ENCODE results near the gene SLC13A5. TPM values are rescaled to one million over a fixed set of nuclear protein-coding genes. Genes with fewer than 3 reads are reported as not detected.

The SLC13A5 gene
- total and polyA plus RNA-seq, 9 of the 15 experiments (the other 6 are each of a cell fraction or from before 2014, with no cell fraction given), result 0.04 TPM; not detected in 8

GRCh38 chr17:6756425-6757031 lies 43.4 kb upstream of the SLC13A5 start:
- ChIA-PET CTCF (ENCODE audit: low intra/inter-chr PET ratio) (no interaction called here), POLR2A (no interaction called here)
- Histone ChIP-seq H3K36me3 (ENCODE audit: control insufficient read depth, insufficient read depth, low read length) (no peaks in the 10 kb centered on the region), H2AFZ (ENCODE audit: low read depth, low read length) (no peak overlapping the region), H3K4me3 (no peak overlapping the region), H3K9me3 (replicated peaks; ENCODE audit: control insufficient read depth, insufficient read depth, low read depth, low read length) (no peaks in the 10 kb centered on the region), H3K9ac (ENCODE audit: insufficient read depth in 1 of 2, low read depth in 2 of 2, low read length in 2 of 2) (no peak overlapping the region), H3K79me2 (ENCODE audit: control insufficient read depth, insufficient read depth, low read length) (no peaks in the 10 kb centered on the region), H3K9me1 (ENCODE audit: control insufficient read depth, insufficient read depth, low read length) (no peaks in the 10 kb centered on the region), H4K20me1 (replicated peaks; ENCODE audit: control insufficient read depth, insufficient read depth, low read length) (no peaks in the 10 kb centered on the region), H3K4me1 (replicated peaks in 1 of 2; ENCODE audit: control insufficient read depth in 2 of 2, insufficient read depth in 2 of 2, low read length in 2 of 2) (peaks cover 3% of the 10 kb centered on the region in 2 experiments; a peak in 3 of 5 replicates), H3K27ac (ENCODE audit: extremely low read depth, low read depth, low read length) (no peak overlapping the region), H3K4me2 (ENCODE audit: insufficient read depth, low read length) (no peak overlapping the region), H3K27me3 (ENCODE audit: control insufficient read depth in 2 of 2, insufficient read depth in 2 of 2, low read length in 2 of 2) (peaks cover 0 to 9% of the 10 kb centered on the region in 2 experiments; a peak in 2 of 5 replicates)
- intact Hi-C loops (cut with micrococcal nuclease) (loop anchor here (5.0 kb wide), 1 partner anchor 266 kb away; the partner anchor contains the start of gene BCL6B), in situ Hi-C loops (cut with MboI) (no loop called here)
- 24% methylated on average over 4 of the region's 13 CpGs for WGBS (ENCODE audit: insufficient coverage, low coverage, missing lambda C conversion rate)
- FAIRE-seq (no peak), ATAC-seq (no peak), DNase-seq (ENCODE audit: extremely low read depth in 1 of 4, low spot score in 3 of 4) (no peak)
- no peak for TF ChIP-seq CCNT2 (IDR thresholded peaks at IDR 0.05; ENCODE audit: borderline replicate concordance, extremely low read depth, insufficient read length, low read depth, low read length)
- TF ChIP-seq ZNF232 (CRISPR knock-in tag; IDR thresholded peaks at IDR 0.05), result no peak
- BruUV-seq (replicated peaks), result no TSS peak

DNA sequence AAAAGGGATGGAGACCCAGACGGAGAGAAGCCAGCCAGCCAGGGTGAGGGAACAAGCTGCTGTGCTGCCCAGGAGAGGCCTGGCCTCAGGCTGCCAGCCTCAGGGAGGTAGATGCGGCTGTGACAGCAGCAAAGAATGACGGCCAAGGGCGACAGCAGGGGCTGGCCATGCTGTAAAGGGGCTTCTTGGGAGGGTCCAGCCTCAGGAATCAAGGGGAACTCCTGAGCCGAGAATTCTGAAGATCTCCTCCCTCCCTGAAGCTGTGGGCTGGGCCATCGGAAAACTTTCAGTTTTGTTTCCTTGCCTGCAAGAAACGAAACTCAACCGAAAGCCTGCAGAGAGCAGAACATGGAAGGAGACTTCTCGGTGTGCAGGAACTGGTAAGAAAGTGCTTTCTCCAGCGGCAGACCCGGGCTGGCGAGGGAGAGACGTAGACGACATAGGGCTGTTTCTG lies 42.6 kb upstream of the SLC13A5 start, which contains the start of gene XAF1:
Gene XAF1, plus strand, starts transcription at position 316 of the 454 bp plus-strand sequence. Its CDS starts 33 bp downstream, at position 349.
- FAIRE-seq, result no peak
- H3K9ac ChIP-seq (ENCODE audit: insufficient read depth in 1 of 2, low read depth in 2 of 2, low read length in 2 of 2), result peak within 1 kb of the TSS in 1 of 2 experiments; percentile 14; a peak in 2 of 4 replicates
- peak; percentile 45 for ATAC-seq
- H3K27me3 ChIP-seq (ENCODE audit: control insufficient read depth in 2 of 2, insufficient read depth in 2 of 2, low read length in 2 of 2), result peaks cover 0 to 5% of the 10 kb centered on the region in 2 experiments; a peak in 2 of 5 replicates
- BruUV-seq (replicated peaks), result no TSS peak
- ChIA-PET CTCF (ENCODE audit: low intra/inter-chr PET ratio) (no interaction called here), POLR2A (no interaction called here)
- H3K9me3 ChIP-seq (replicated peaks; ENCODE audit: control insufficient read depth, insufficient read depth, low read depth, low read length), result no peaks in the 10 kb centered on the region
- peak within 1 kb of the TSS; percentile 45; the same call in 1 of the 2 replicates for H2AFZ ChIP-seq (ENCODE audit: low read depth, low read length)
- intact Hi-C loops (cut with micrococcal nuclease) (loop anchor here (5.0 kb wide), 1 partner anchor 267 kb away; the partner anchor contains the start of gene BCL6B), in situ Hi-C loops (cut with MboI) (no loop called here)
- no peaks in the 10 kb centered on the region for H4K20me1 ChIP-seq (replicated peaks; ENCODE audit: control insufficient read depth, insufficient read depth, low read length)
- H3K9me1 ChIP-seq (ENCODE audit: control insufficient read depth, insufficient read depth, low read length), result no peaks in the 10 kb centered on the region
- WGBS (ENCODE audit: insufficient coverage, low coverage, missing lambda C conversion rate), result 2% methylated on average over 12 of the region's 14 CpGs
- no peak for DNase-seq (ENCODE audit: extremely low read depth in 1 of 4, low spot score in 3 of 4)
- no peaks in the 10 kb centered on the region for H3K79me2 ChIP-seq (ENCODE audit: control insufficient read depth, insufficient read depth, low read length)
- peaks cover 3% of the 10 kb centered on the region in 2 experiments; a peak in 3 of 5 replicates for H3K4me1 ChIP-seq (replicated peaks in 1 of 2; ENCODE audit: control insufficient read depth in 2 of 2, insufficient read depth in 2 of 2, low read length in 2 of 2)
- H3K4me3 ChIP-seq, result no peak within 1 kb of the TSS
- peak within 1 kb of the TSS; percentile 41 for H3K4me2 ChIP-seq (ENCODE audit: insufficient read depth, low read length)
- no peaks in the 10 kb centered on the region for H3K36me3 ChIP-seq (ENCODE audit: control insufficient read depth, insufficient read depth, low read length)
- no peak within 1 kb of the TSS for H3K27ac ChIP-seq (ENCODE audit: extremely low read depth, low read depth, low read length)
- TF ChIP-seq, protein P1, sequence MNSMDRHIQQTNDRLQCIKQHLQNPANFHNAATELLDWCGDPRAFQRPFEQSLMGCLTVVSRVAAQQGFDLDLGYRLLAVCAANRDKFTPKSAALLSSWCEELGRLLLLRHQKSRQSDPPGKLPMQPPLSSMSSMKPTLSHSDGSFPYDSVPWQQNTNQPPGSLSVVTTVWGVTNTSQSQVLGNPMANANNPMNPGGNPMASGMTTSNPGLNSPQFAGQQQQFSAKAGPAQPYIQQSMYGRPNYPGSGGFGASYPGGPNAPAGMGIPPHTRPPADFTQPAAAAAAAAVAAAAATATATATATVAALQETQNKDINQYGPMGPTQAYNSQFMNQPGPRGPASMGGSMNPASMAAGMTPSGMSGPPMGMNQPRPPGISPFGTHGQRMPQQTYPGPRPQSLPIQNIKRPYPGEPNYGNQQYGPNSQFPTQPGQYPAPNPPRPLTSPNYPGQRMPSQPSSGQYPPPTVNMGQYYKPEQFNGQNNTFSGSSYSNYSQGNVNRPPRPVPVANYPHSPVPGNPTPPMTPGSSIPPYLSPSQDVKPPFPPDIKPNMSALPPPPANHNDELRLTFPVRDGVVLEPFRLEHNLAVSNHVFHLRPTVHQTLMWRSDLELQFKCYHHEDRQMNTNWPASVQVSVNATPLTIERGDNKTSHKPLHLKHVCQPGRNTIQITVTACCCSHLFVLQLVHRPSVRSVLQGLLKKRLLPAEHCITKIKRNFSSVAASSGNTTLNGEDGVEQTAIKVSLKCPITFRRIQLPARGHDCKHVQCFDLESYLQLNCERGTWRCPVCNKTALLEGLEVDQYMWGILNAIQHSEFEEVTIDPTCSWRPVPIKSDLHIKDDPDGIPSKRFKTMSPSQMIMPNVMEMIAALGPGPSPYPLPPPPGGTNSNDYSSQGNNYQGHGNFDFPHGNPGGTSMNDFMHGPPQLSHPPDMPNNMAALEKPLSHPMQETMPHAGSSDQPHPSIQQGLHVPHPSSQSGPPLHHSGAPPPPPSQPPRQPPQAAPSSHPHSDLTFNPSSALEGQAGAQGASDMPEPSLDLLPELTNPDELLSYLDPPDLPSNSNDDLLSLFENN (IDR thresholded peaks at IDR 0.05; ENCODE audit: low read depth in 2 of 2, low read length in 2 of 2), result no peak
- TF ChIP-seq, protein P2, sequence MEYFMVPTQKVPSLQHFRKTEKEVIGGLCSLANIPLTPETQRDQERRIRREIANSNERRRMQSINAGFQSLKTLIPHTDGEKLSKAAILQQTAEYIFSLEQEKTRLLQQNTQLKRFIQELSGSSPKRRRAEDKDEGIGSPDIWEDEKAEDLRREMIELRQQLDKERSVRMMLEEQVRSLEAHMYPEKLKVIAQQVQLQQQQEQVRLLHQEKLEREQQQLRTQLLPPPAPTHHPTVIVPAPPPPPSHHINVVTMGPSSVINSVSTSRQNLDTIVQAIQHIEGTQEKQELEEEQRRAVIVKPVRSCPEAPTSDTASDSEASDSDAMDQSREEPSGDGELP (CRISPR knock-in tag; IDR thresholded peaks at IDR 0.05; ENCODE audit: borderline replicate concordance), result no peak
- TF ChIP-seq HMG20B (CRISPR knock-in tag; IDR thresholded peaks at IDR 0.05), result no peak
- no peak for TF ChIP-seq FOXM1 (IDR thresholded peaks at IDR 0.05; ENCODE audit: low read depth)
- no peak for TF ChIP-seq FOXM1 (CRISPR knock-in tag; IDR thresholded peaks at IDR 0.05; ENCODE audit: low read depth)
- no peak for TF ChIP-seq SRSF1 (IDR thresholded peaks at IDR 0.05; ENCODE audit: low read depth, low read length)
- no peak for TF ChIP-seq HCFC1 (IDR thresholded peaks at IDR 0.05; ENCODE audit: low read depth, low read length)
- TF ChIP-seq ZNF507 (tag; conservative IDR thresholded peaks at IDR 0.05), result no peak
